GM12872 (cell line): Measurements from ENCODE around the gene SUN1.

Experiments used
- TF ChIP-seq, protein P1 (sequence below): IDR thresholded peaks from 3 replicates; pipeline ENCODE4 v1.5.1; 2011; ENCODE audit warnings: low read depth, mild to moderate bottlenecking, low read length, moderate library complexity; ENCODE audit not compliant: insufficient read depth

SUN1 gene

DNA sequence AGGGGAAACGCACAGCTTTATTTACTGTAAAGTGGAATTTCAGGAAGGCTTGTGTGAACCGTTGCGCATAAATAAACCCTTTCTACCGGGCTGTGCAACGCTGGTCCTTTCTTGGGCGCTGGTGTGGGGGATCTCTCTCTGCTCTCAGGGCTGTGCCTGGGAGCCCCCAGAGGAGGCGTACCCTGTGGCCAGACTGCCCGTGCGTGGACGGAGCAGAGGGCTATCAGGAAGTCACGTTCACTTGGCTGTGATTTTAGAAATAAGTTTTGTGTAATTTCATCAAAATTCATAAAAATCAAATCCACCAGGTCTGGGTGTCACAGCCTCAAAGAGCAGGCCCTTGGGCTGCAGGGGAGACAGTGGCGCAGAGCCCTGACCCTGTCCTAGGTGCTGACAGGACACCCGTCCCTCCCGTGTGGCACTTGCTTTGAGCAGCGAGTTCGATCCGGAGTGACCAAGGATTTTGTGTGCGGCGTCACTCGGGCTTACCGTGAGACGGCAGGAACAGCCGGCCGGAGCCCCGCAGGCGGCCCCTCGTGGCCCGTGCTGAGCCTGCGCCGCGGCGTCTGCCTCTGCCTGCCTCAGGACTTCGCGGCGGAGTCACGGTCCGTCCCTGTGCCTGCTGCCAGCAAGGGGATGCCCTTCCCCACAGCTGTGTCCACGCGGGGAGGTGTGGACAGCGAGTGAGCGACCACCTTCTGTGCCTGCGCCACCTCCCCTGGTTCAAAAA is 64.2 kb downstream of the SUN1 start:
- TF ChIP-seq, protein P1, sequence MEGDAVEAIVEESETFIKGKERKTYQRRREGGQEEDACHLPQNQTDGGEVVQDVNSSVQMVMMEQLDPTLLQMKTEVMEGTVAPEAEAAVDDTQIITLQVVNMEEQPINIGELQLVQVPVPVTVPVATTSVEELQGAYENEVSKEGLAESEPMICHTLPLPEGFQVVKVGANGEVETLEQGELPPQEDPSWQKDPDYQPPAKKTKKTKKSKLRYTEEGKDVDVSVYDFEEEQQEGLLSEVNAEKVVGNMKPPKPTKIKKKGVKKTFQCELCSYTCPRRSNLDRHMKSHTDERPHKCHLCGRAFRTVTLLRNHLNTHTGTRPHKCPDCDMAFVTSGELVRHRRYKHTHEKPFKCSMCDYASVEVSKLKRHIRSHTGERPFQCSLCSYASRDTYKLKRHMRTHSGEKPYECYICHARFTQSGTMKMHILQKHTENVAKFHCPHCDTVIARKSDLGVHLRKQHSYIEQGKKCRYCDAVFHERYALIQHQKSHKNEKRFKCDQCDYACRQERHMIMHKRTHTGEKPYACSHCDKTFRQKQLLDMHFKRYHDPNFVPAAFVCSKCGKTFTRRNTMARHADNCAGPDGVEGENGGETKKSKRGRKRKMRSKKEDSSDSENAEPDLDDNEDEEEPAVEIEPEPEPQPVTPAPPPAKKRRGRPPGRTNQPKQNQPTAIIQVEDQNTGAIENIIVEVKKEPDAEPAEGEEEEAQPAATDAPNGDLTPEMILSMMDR, result no peak

DNA sequence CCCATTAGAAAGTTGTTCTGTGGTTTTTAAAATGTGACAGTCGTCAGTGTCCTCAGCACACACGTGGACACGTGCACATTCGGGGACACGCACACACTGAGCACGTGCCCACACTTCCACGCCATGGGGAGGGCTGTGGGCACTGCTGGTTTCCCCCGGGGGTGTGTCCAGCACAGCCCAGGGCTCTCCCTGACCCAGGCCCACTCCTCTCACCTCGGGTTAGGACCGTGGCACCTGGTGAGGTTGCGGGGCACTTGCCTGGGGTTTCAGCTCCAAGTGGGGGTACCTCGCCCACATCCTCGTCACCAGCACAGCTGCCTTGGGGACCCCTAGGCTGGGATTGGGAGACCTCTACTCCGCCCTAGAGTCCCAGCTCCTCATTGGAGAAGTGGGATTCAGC is 64.8 kb downstream of the SUN1 start:
- TF ChIP-seq, protein P1, result no peak

DNA sequence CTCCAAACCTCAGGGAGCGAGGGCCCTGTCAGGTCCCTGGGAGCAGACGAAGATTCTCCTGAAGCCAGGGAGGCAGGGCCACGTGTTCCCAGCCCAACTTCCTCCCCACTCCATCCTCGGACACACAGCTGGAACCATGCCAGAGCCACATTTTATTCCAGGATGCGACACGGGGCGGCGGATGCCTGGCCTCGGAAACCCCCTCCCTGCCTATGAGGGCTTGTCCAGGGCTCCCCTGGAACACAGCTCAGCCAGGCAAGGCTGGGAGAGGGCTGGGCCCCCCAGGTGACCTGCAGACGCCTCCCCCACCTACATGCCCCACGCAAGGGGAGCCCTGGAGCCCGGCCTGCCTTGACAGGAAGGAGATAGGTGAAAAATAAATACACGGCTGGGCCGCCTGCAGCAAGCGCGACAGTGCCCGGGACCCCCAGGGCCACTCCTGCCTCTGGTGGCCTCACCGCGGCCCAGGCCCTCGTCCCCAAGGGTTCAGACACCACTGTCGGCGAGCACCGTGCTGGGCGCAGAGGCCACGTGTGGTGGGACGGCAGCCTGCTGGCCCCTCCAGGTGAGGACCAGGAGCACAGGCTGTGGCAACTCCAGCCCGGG is 65.6 kb downstream of the SUN1 start:
- TF ChIP-seq, protein P1, result no peak

DNA sequence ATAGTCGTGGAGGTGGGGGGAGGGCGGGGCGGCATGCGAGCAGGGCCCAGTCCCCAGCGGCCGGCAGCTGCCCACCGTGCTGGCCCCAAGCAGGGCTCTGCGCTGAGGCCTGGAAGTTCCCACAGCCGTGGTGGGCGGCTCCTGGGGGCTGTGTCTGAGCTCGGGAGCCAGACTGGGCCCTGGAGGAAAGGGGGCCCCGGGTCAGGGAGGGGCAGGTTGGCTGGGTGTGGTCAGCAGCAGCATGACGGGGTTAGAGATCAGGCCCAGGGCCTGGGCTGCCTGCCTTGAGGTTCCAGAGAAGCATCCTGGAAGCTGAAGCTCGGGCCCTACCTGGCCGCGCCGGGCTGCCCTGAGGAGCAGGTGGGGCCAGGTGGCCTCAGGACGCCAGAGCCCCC is 66.2 kb downstream of the SUN1 start:
- TF ChIP-seq, protein P1, result no peak

DNA sequence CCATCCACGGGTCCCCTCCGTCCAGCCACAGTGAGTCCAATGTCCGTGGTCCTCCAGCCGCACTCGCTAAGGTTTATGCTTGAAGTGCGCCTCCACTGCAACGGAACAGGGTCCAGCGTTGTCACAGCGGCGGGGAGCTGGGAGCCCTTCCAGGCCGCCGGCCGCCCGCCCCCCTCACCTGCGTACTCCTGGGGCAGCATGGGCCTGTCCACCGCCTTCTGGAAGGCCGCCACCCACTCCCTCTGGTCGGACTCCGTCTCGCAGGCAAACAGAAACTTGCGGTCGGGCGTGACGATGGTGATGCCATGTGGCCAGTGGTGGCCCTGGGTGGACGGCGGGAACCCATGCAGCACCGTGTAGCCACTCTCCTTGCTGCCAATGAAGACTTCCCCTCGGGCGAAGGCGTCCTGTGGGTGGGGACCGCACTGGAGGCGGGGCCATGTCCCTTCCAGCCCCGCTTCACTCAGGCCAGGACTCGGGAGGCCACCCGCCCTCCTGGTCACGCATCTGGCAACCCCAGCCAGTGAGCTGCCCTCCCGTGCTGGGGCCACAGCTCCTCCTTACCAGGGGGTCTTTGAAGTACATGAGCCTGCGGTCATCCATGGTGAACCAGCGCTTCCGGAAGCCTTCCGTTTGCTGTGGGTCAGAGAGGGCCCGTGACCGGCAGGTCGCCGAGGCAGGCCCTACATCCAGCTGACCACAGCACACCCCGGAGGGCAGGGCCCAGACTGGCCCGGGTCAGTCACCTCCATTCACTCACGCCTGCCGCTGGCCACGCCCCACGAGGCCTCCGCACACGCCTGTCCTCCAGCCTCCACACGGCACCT is 66.8 kb downstream of the SUN1 start:
- TF ChIP-seq, protein P1, result no peak

DNA sequence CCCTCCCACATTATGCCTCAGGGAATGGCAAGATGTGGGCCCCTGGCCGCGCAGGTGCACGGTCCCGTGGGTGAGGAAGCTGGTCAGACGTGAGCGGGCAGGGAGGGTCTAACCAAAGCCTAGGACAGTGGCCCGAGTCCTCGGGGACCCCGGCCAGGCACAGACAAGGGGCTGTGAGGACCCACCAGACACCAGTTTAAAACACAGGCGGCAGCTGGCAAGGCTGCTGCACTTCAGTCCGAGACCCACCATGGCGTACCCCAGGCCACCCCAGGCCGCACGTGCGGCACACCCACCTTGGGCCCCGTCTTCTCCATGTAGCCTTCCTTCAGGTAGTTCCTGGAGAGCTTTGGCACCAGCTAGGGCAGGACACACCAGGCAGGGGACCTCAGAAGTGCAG is 67.5 kb downstream of the SUN1 start:
- TF ChIP-seq, protein P1, result no peak

DNA sequence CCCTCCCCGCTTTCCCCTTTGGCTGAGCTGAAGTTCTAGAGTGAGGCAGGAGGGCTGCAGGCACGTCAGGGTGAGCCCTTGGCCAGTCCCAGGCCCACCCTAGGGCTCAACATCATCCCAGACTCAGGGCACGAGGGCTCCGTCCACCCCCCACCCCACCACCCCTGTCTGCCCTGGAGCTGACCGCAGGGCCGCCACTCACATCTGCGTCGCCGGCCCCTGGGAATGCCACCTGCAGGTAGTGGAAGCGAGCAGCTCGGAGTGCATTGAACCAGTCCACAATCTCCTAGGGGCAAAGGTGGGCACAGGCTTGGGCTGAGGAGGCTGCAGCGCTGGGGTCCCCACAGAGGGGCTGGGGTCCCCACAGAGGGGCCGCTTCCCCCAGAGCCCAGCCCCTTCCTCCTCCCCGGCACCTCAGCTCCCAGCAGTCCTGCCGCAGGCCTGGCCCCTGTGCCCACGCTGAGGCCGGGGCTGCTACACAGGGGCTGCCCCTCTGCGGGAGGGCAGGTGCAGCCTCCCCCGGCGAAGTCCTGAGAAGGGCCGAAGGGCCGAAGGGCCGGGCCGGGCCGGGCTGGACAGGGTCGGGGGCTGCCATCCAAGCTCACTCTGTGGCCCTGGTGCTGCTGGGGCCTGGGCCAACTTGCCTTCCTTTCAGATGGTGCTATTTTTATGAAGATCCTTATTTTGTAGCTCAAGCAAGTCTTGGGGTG is 68.2 kb downstream of the SUN1 start:
- TF ChIP-seq, protein P1, result no peak
